ES-I3 (cell line): Measurements from ENCODE around the gene ZFAND2B.
A peak's percentile ranks its signal among the peaks of the same experiment; 100 is the strongest.

Experiments
- H3K36me3 ChIP-seq: 2 replicates; pipeline ENCODE4 v1.6.1; 2013; ENCODE audit warnings: mild to moderate bottlenecking, low read length, control low read depth, moderate library complexity; ENCODE audit not compliant: insufficient read depth
- H3K4me1 ChIP-seq: 2 replicates; pipeline ENCODE4 v1.6.1; 2013; ENCODE audit warnings: mild to moderate bottlenecking, control low read depth, low read length; ENCODE audit not compliant: insufficient read depth
- H3K9ac ChIP-seq: 2 replicates; pipeline ENCODE4 v1.6.1; 2013; ENCODE audit warnings: low read depth, mild to moderate bottlenecking, low read length, moderate library complexity
- H3K9me3 ChIP-seq: 2 replicates; pipeline ENCODE4 v1.6.1; 2013; ENCODE audit warnings: mild to moderate bottlenecking, low read length, moderate library complexity; ENCODE audit not compliant: control insufficient read depth, insufficient read depth

Gene ZFAND2B

GRCh38 chr2:219229305-219230058, 22.9 kb downstream of the ZFAND2B start, which contains the start of the genes ANKZF1 and ATG9A:
Gene ANKZF1, plus strand, starts transcription at chr2:219229806. Its CDS starts 452 bp downstream, at chr2:219230258.
Gene ATG9A, minus strand, starts transcription at chr2:219229636. Its CDS starts 1,612 bp downstream, at chr2:219228024.
- Histone ChIP-seq H3K36me3 (peaks cover 23% of the 10 kb centered on the region), H3K9me3 (no peaks in the 10 kb centered on the region), H3K4me1 (peaks cover 6% of the 10 kb centered on the region; the same call in 1 of the 2 replicates), H3K9ac (peak within 1 kb of the TSS; percentile 96)

- no peaks in the 10 kb centered on the region for H3K9me3 ChIP-seq
- H3K4me1 ChIP-seq, result peaks cover 6% of the 10 kb centered on the region; the same call in 1 of the 2 replicates
- peak overlapping the region; percentile 96 for H3K9ac ChIP-seq
- peaks cover 20% of the 10 kb centered on the region for H3K36me3 ChIP-seq
These were observed 23.5 kb downstream of the ZFAND2B start for GRCh38 chr2:219230059-219230540.

GRCh38 chr2:219234331-219234730, 27.7 kb downstream of the ZFAND2B start:
- Histone ChIP-seq H3K36me3 (peaks cover 23% of the 10 kb centered on the region), H3K9ac (no peak overlapping the region), H3K4me1 (no peaks in the 10 kb centered on the region), H3K9me3 (no peaks in the 10 kb centered on the region)

GRCh38 chr2:219243291-219243761, 36.7 kb downstream of the ZFAND2B start:
- peaks cover 10% of the 10 kb centered on the region for H3K4me1 ChIP-seq

GRCh38 chr2:219244789-219245147, 38.2 kb downstream of the ZFAND2B start:
- Histone ChIP-seq H3K36me3 (0 out of 2 replicates have a peak, but pooled peaks cover 6% of the 10 kb centered on the region), H3K9me3 (no peaks in the 10 kb centered on the region), H3K9ac (peak overlapping the region; percentile 79; the same call in 1 of the 2 replicates), H3K4me1 (peaks cover 20% of the 10 kb centered on the region)

More at GRCh38 chr2:219243291-219243761, 36.7 kb downstream of the ZFAND2B start:
- Histone ChIP-seq H3K36me3 (peaks cover 6% of the 10 kb centered on the region; the same call in 1 of the 2 replicates), H3K9ac (peak overlapping the region; percentile 12; the same call in 1 of the 2 replicates), H3K9me3 (no peaks in the 10 kb centered on the region)

- no peaks in the 10 kb centered on the region for H3K9me3 ChIP-seq
- peaks cover 23% of the 10 kb centered on the region for H3K4me1 ChIP-seq
- peak within 1 kb of the TSS; percentile 79 for H3K9ac ChIP-seq
- H3K36me3 ChIP-seq, result 0 out of 2 replicates have a peak, but pooled peaks cover 6% of the 10 kb centered on the region
These were observed 38.7 kb downstream of the ZFAND2B start, which contains the start of the genes GLB1L and STK16 for GRCh38 chr2:219245148-219245898. Gene GLB1L, minus strand, starts transcription at chr2:219245444. Its CDS starts 1,871 bp downstream, at chr2:219243573. Gene STK16, plus strand, starts transcription at chr2:219245479. Its CDS starts 521 bp downstream, at chr2:219246000.

GRCh38 chr2:219245899-219246230, 39.3 kb downstream of the ZFAND2B start:
- H3K36me3 ChIP-seq, result 0 out of 2 replicates have a peak, but pooled peaks cover 6% of the 10 kb centered on the region
- H3K9me3 ChIP-seq, result no peaks in the 10 kb centered on the region
- peak overlapping the region; percentile 79 for H3K9ac ChIP-seq
- peaks cover 23% of the 10 kb centered on the region for H3K4me1 ChIP-seq

- Histone ChIP-seq H3K4me1 (peaks cover 23% of the 10 kb centered on the region), H3K9me3 (no peaks in the 10 kb centered on the region), H3K36me3 (0 out of 2 replicates have a peak, but pooled peaks cover 6% of the 10 kb centered on the region), H3K9ac (no peak overlapping the region)
These were observed 40.0 kb downstream of the ZFAND2B start for GRCh38 chr2:219246559-219246958.

GRCh38 chr2:219247678-219248642, 41.4 kb downstream of the ZFAND2B start:
- Histone ChIP-seq H3K9ac (no peak overlapping the region), H3K9me3 (no peaks in the 10 kb centered on the region), H3K36me3 (0 out of 2 replicates have a peak, but pooled peaks cover 6% of the 10 kb centered on the region), H3K4me1 (peaks cover 32% of the 10 kb centered on the region)

GRCh38 chr2:219248845-219249202, 42.2 kb downstream of the ZFAND2B start:
- H3K9ac ChIP-seq, result no peak overlapping the region
- peaks cover 32% of the 10 kb centered on the region for H3K4me1 ChIP-seq

GRCh38 chr2:219249203-219249980, 42.8 kb downstream of the ZFAND2B start:
- H3K9ac ChIP-seq, result no peak overlapping the region

More at GRCh38 chr2:219248845-219249202, 42.2 kb downstream of the ZFAND2B start:
- Histone ChIP-seq H3K36me3 (0 out of 2 replicates have a peak, but pooled peaks cover 6% of the 10 kb centered on the region), H3K9me3 (no peaks in the 10 kb centered on the region)

GRCh38 chr2:219250049-219250781, 43.6 kb downstream of the ZFAND2B start:
- H3K4me1 ChIP-seq, result peaks cover 26% of the 10 kb centered on the region
- H3K9ac ChIP-seq, result no peak overlapping the region
- H3K9me3 ChIP-seq, result no peaks in the 10 kb centered on the region
- 0 out of 2 replicates have a peak, but pooled peaks cover 6% of the 10 kb centered on the region for H3K36me3 ChIP-seq

More at GRCh38 chr2:219249203-219249980, 42.8 kb downstream of the ZFAND2B start:
- Histone ChIP-seq H3K36me3 (0 out of 2 replicates have a peak, but pooled peaks cover 6% of the 10 kb centered on the region), H3K4me1 (peaks cover 31% of the 10 kb centered on the region), H3K9me3 (no peaks in the 10 kb centered on the region)
